ENCODE measurements around the gene CASP12.
"Not testable (repeated sequence)": the region's sequence is repeated elsewhere in the genome, so short reads cannot be mapped to it uniquely, and the experiment has no call there.

CASP12 gene

GRCh38 chr11:104897891-104898684 is at the start of gene CASP12:
TSS of gene CASP12 (minus strand) at chr11:104898460.
- DNase-seq: no peak

DNA sequence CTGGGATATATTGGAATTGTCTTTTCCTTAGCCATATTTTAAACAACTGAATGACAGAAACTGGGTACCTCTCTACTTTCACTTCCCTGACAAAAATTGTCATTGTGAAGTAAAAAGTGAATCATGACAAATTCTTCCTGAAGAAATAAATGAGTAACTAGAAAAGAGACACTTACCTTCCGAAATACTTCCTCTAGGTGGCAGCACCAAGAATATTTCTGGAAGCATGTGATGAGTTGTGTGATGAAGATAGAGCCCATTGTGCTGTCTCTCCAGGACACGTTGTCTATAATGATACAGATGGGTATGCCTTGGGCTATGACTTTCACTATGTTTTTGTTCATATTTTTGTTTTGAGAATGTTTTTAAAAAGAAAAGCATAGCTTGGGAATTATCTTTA is 48.6 kb upstream of the CASP12 start:
- DNase-seq: no peak

DNA sequence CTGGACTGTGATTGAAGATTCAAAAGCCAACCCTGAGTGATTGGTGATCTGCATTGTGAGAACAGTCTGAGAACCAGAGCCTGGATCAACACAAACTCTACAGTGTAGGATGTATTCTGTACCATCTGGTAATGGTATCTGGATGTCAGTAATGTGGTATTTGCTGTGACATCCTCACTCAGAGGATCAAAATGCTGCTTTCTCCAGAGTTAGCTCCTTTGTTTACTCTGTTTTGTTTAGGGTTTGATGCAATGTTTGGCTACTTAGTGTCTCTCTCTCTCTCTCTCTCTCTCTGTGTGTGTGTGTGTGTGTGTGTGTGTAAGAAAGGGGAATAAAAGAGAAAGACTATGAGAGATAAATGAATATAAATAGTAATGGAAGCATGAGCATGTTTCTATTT is 45.8 kb upstream of the CASP12 start:
- no peak for DNase-seq

DNA sequence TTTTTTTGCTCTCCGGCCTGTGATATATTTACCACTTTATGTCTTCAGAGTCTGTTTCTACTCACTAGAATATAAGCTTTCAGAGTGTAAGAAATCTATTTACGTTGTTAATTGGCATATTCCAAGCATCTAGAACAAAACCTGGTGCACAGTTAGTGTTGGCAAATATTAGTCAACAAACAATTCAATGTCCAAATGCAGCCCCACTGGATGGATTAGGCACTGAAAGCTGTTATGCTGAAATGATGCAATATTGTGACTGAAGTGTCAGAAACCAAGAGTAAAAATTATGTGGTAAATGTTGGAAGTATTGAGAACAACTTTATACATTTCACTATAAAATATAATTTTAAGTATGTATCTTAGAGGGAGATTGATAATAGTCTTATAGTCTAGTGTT is 45.3 kb upstream of the CASP12 start:
- DNase-seq: no peak

GRCh38 chr11:104934594-104934993 is 36.3 kb upstream of the CASP12 start:
- no peak for DNase-seq

GRCh38 chr11:104934073-104934472 is 35.8 kb upstream of the CASP12 start:
- not testable (repeated sequence) for DNase-seq

DNA sequence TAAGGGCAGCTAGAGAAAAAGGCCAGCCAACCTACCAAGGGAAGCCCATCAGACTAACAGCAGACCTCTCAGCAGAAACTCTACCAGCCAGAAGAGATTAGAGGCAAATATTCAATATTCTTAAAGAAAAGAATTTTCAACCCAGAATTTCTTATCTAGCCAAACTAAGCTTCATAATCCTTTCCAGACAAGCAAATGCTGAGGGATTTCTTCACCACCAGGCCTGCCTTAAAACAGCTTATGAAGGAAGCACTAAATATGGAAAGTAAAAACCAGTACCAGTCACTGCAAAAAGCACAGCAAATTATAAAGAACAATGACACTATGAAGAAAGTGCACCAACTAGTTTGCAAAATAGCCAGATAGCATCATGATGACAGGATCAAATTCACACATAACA is 30.6 kb upstream of the CASP12 start:
- DNase-seq: no peak

DNA sequence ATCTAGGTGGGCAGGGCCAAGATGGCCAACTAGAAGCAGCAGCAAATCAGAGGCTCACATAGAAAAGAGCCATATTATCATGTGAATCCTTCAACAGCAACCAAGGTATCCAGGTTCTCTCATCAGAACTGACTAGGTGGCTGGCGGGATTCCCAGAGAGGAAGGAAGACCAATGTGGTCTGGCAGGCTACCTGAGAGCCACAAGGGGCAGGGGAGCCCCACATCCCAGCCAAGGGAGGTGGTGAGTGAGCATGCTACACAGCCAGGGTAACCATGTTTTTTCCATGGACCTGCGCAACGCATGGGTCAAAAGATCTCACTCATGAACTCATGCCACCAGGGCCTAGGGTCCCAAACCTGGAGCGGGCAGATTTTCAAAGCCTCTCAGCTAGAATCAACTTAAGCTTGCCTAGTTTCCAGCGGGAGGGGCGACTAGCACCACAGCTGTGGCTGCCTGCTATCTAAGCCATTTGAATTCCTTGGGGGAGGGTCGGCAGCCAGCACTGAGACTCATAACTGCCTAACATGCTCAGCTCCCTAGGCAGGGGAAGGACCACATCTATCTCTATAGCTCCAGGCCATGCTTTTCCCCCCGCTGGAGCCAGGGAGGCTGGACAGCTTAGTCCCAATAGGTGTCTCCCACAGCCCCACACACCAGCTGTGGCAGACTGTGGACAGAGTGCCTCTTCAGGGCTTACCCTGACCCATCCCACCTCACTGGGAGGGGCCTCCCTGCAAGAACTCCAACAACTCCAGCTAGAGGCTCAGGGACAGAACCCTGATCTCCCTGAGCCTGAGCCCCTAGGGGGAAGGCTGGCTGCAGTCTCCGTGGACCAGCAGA is 28.7 kb upstream of the CASP12 start:
- DNase-seq: no peak

DNA sequence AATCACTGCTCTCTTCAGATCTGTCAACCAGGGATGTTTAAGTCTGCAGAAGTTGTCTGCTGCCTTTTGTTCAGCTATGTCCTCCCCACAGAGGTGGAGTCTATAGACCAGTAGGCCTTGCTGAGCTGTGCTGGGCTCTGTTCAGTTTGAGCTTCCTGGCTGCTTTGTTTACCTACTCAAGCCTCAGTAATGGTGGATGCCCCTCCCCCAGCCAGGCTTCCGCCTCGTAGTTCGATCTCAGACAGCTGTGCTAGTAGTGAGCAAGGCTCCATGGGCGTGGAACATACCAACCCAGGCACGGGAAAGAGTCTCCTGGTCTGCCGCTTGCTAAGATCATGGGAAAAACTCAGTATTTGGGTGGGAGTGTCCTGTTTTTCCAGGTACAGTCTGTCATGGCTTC is 27.6 kb upstream of the CASP12 start:
- DNase-seq: no peak

DNA sequence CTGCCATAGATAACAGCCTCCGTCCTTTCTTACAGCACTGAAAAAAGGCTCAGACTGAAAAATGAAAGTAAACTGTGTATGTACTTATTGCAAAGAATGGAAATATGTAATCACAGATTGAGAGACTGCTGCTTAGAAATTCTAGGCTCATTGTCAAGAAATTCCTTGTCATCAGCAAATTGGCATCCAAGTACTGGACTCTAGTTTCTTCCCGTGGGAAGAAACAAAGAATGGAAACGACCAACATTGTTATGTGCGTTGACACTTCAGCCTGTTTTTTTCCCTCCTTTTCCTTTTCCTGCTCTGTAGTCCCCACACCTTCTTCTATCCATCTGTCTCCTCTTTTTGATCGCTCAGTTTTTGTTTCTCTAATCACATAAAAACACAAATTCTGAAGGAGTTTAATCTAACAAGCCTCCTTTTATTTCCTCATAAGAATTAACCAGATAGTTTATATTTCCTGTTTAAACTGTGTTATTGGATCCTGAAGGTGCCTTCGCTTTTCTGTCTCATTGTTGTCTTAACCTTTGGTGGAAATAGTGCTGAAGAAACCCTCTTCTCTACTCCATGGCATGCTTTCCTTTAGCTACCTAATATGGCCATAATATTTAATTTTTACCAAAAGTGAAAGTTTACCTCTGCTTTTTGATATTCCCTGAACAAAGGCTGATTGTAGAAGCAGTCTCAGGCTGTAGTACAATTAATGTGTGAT is 20.0 kb upstream of the CASP12 start:
- no peak for DNase-seq

DNA sequence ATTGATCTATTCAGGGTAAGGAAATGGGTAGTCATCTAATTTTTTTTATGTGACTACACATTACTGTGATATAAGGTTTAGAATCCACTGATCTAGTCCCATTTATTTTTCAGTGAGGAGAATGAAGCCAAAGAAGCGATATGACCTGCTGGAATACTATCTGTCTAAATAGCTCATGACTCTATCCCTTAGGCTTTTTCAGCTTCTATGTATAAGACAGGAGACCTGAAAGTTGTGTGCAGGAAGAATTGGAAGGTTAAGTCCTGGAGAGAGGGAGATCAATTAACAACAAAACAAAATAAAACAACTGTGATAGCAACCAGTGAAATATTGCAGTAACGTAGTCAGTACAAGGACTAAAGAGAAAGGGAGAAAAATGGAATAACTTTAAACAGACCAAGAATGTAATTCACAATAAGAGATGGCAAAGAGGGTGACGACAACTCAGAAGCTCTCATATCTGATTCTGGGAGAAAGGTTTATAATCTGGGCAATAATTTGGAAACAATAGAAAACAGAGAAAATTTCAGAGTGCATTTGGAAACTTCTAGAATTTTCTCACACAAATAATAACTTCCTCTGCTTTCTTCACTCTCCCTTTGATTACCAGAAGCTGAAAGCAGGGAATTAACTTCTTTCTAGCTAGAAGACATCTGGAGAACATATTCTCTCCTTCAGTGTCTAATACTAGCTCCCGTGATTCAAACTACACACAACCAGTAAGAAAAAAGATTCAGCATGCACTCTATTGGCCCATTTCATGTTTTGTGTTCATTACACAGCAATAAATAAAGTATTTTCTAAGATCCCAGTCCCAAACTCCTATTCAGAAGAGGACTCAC is 19.2 kb upstream of the CASP12 start:
- DNase-seq: no peak

DNA sequence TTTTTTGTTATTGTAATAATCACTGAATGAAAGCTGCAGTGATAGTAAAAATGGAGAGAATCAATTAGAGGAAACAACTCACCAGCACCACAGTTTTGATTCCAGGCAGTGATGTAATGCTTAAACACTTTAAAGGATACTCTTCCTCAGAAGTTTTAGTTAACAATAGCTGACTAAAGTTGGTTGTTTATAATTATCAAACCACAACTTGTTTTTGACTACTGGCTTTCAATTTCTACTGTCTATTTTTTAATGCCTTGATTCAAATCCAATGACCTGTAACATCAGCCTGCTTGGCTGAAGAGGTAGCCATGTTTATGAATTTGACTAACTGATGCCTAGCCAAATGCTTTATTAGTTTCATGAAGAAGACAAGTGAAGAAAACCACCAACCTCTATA is 18.2 kb upstream of the CASP12 start:
- no peak for DNase-seq

DNA sequence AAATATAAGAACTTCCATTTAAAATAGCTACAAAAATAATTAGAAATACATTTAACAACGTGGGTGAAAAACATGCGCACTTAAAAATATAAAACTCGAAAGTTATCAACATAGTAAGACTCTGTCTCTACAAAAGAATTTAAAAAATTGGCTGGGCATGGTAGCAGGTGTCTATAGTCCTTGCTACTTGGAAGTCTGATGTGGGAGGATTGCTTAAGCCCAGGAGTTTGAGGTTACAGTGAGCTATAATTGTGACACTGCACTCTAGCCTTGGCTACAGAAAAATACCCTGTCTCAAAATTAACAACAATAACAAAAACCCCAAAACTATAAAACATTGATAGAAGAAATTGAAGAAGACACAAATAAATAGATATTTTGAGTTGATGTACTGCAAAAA is 13.8 kb upstream of the CASP12 start:
- no peak for DNase-seq

DNA sequence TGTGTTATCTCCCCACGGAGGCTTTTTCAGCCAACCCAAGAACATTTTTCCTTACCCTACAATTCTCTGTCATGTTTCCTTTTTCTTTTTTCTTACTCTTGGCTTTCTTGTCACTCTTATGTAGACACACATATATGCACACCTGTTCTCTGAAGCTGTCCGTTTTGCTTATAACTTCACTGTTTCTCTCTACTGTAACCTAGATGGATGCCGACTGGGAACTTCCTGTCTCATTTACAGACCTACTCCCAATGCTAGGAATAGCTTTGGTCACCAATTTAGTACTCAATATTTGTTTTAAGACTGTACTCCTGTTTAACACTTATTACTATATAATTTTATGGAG is 9.9 kb upstream of the CASP12 start:
- DNase-seq: no peak

- no peak for DNase-seq
Observed at GRCh38 chr11:104907521-104908185, 9.4 kb upstream of the CASP12 start.

GRCh38 chr11:104905271-104905670 is 7.0 kb upstream of the CASP12 start:
- no peak for DNase-seq

DNA sequence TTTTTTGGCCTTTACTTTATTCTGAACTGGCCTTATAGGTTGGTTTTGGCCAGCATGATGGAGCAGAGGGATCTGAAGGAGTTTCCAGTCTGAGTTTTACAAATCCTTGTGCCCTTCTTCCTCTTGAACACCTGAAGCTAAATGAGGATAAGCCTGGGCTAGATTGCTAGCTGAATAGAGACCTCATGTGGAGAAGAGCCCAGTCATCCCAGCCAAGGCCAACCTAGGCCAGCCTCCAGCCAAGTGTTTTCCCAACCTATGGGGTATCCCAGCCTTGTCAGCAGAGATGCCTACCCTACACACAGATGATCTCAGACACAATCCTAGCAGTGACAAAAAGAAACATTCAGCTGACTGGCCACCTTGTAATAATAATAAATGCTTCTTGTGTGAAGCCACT is 966 bp upstream of the CASP12 start:
- no peak for DNase-seq

- no peak for DNase-seq
Observed at GRCh38 chr11:104898685-104899013, 389 bp upstream of the CASP12 start.

- no peak for DNase-seq
Observed at GRCh38 chr11:104895634-104896033, 2.6 kb downstream of the CASP12 start.

DNA sequence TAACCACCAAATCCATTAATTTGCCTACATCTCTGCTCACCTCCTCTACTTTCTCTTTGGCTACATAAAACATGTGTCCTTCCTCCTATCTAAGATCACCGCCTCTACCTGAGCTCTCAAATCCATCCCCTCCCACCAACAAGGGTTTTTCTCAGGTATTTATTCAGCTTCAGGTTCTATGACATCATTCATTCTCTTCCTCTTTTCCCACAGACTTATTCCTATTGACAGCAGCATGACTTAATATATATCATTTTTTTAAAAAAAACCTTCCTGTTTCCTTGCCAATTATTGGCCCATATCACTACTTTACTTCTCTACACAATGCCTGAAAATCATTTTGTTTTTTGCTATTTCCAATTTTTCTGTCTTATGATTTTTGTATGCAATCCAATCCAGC is 4.4 kb downstream of the CASP12 start:
- no peak for DNase-seq

- DNase-seq: no peak
Observed at GRCh38 chr11:104892723-104893511, 5.3 kb downstream of the CASP12 start.
